Measurements from ENCODE around the gene STAT6.

STAT6 gene

GRCh38 chr12:57046947-57047890, 63.9 kb downstream of the STAT6 start:
- DNase-seq, result no peak

GRCh38 chr12:57046086-57046791, 64.9 kb downstream of the STAT6 start:
- DNase-seq, result no peak
